ENCODE results near the gene PRSS21. TPM values are rescaled to one million over a fixed set of nuclear protein-coding genes. Genes with fewer than 3 reads are reported as not detected.

The PRSS21 gene
- total RNA-seq, 3 donors from 2014 or later: 0.51 to 4.1 (median 0.58) TPM

- Histone ChIP-seq H3K4me3 (no peak overlapping the region), H3K4me1 (ENCODE audit: low read depth) (no peaks in the 10 kb centered on the region), H3K9me3 (no peaks in the 10 kb centered on the region), H3K36me3 (ENCODE audit: low read depth) (no peaks in the 10 kb centered on the region)
- intact Hi-C loops (cut with DNase I, micrococcal nuclease): no loop called here
- peak in 1 of 3 donors; percentile 7 for DNase-seq
- ATAC-seq: no peak
- no peak for TF ChIP-seq CTCF (IDR thresholded peaks at IDR 0.05)
Measured at GRCh38 chr16:2819179-2819938, 2.3 kb downstream of the PRSS21 start.

- H3K4me3 ChIP-seq: no peak overlapping the region
- intact Hi-C loops (cut with DNase I, micrococcal nuclease): no loop called here
- no peaks in the 10 kb centered on the region for H3K36me3 ChIP-seq (ENCODE audit: low read depth)
- H3K9me3 ChIP-seq: no peaks in the 10 kb centered on the region
- no peaks in the 10 kb centered on the region for H3K4me1 ChIP-seq (ENCODE audit: low read depth)
- TF ChIP-seq CTCF (IDR thresholded peaks at IDR 0.05): no peak
- DNase-seq: peak in 1 of 3 donors; percentile 16
- no peak for ATAC-seq
Measured at GRCh38 chr16:2819939-2820835, 3.1 kb downstream of the PRSS21 start.

GRCh38 chr16:2820836-2821486 is 3.9 kb downstream of the PRSS21 start:
- TF ChIP-seq CTCF (IDR thresholded peaks at IDR 0.05): no peak
- ATAC-seq: no peak
- Histone ChIP-seq H3K4me3 (no peak overlapping the region), H3K9me3 (no peaks in the 10 kb centered on the region), H3K36me3 (ENCODE audit: low read depth) (no peaks in the 10 kb centered on the region), H3K4me1 (ENCODE audit: low read depth) (no peaks in the 10 kb centered on the region)
- intact Hi-C loops (cut with DNase I, micrococcal nuclease): no loop called here
- DNase-seq: peak in 1 of 3 donors; percentile 10

- ATAC-seq: no peak
- no peaks in the 10 kb centered on the region for H3K4me1 ChIP-seq (ENCODE audit: low read depth)
- H3K9me3 ChIP-seq: no peaks in the 10 kb centered on the region
- intact Hi-C loops (cut with DNase I, micrococcal nuclease): no loop called here
- H3K36me3 ChIP-seq (ENCODE audit: low read depth): no peaks in the 10 kb centered on the region
- peak in 1 of 3 donors; percentile 11 for DNase-seq
- TF ChIP-seq CTCF (IDR thresholded peaks at IDR 0.05): no peak
- H3K4me3 ChIP-seq: no peak overlapping the region
Measured at GRCh38 chr16:2821487-2822157, 4.6 kb downstream of the PRSS21 start.

- ATAC-seq (no peak), DNase-seq (peak in 1 of 3 donors; percentile 18)
- Histone ChIP-seq H3K36me3 (ENCODE audit: low read depth) (no peaks in the 10 kb centered on the region), H3K4me1 (ENCODE audit: low read depth) (no peaks in the 10 kb centered on the region), H3K4me3 (no peak overlapping the region), H3K9me3 (no peaks in the 10 kb centered on the region)
- TF ChIP-seq CTCF (IDR thresholded peaks at IDR 0.05): no peak
- intact Hi-C loops (cut with DNase I, micrococcal nuclease): no loop called here
Measured at GRCh38 chr16:2822158-2822495, 5.1 kb downstream of the PRSS21 start.

Data from mucosa of descending colon (tissue), 3 donors.